Stomach smooth muscle (tissue), 2 donors: ENCODE measurements around the gene EIF5.

ENCODE experiments used
- H3K27ac ChIP-seq: one replicate; pipeline ENCODE4 v1.7.0; 2013; ENCODE audit warnings: mild to moderate bottlenecking, low read length, inconsistent platforms
- H3K27me3 ChIP-seq, 2 donors: one replicate each; pipeline ENCODE4 v1.7.0; 2013; ENCODE audit warnings: low read length in 2 of 2; ENCODE audit not compliant: insufficient read depth in 2 of 2, control insufficient read depth in 1 of 2
- H3K36me3 ChIP-seq, 2 donors: one replicate each; pipeline ENCODE4 v1.7.0; 2013; ENCODE audit warnings: low read length in 2 of 2; ENCODE audit not compliant: control insufficient read depth in 2 of 2, insufficient read depth in 2 of 2
- H3K4me1 ChIP-seq: one replicate; pipeline ENCODE4 v1.7.0; 2013; ENCODE audit warnings: low read length; ENCODE audit not compliant: control insufficient read depth, insufficient read depth
- H3K4me3 ChIP-seq, 2 donors: one replicate each; pipeline ENCODE4 v1.7.0; 2013; ENCODE audit warnings: low read length in 2 of 2
- H3K9ac ChIP-seq, 2 donors: one replicate each; pipeline ENCODE4 v1.7.0; 2013; ENCODE audit warnings: low read length in 2 of 2, mild to moderate bottlenecking in 1 of 2
- H3K9me3 ChIP-seq, 2 donors: one replicate each; pipeline ENCODE4 v1.7.0; 2013; ENCODE audit warnings: low read length in 2 of 2; ENCODE audit not compliant: control insufficient read depth in 2 of 2
- donor health status: healthy.
- donor health status: Pancreatic carcinoma.

Gene EIF5

DNA sequence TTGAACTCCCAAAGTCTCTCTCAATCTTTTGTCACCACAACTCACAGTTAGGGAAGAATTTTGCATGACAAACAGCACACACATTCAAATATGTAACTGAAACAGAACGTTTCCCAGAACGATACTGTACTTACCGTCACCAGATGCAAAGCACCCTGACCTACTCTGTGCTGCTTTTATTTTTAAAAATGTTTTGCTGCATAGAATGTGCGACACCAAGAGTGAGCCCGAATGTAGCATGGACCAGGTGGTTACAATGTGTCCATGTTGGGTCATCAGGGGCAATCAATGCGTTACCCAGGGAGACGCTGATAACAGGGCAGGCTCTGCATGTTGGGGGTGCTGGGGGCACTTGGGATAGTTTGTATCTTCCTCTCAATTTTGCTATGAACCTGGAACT is 14.6 kb upstream of the EIF5 start:
- no peak overlapping the region for H3K27ac ChIP-seq
- no peak overlapping the region for H3K4me3 ChIP-seq
- H3K9me3 ChIP-seq, result no peaks in the 10 kb centered on the region
- no peaks in the 10 kb centered on the region for H3K4me1 ChIP-seq
- H3K36me3 ChIP-seq, result no peaks in the 10 kb centered on the region
- peaks cover 2 to 4% of the 10 kb centered on the region in 2 donors for H3K27me3 ChIP-seq
- H3K9ac ChIP-seq, result no peak overlapping the region

GRCh38 chr14:103326078-103326477 is 8.0 kb upstream of the EIF5 start:
- H3K9ac ChIP-seq, result no peak overlapping the region
- no peaks in the 10 kb centered on the region for H3K36me3 ChIP-seq
- H3K4me3 ChIP-seq, result no peak overlapping the region
- H3K27ac ChIP-seq, result no peak overlapping the region
- H3K4me1 ChIP-seq, result no peaks in the 10 kb centered on the region
- H3K27me3 ChIP-seq, result no peaks in the 10 kb centered on the region
- H3K9me3 ChIP-seq, result no peaks in the 10 kb centered on the region

- Histone ChIP-seq H3K27me3 (no peaks in the 10 kb centered on the region), H3K9ac (no peak overlapping the region), H3K36me3 (no peaks in the 10 kb centered on the region), H3K4me3 (no peak overlapping the region), H3K4me1 (no peaks in the 10 kb centered on the region), H3K9me3 (no peaks in the 10 kb centered on the region), H3K27ac (no peak overlapping the region)
Observed at GRCh38 chr14:103328941-103329340, 5.1 kb upstream of the EIF5 start.

DNA sequence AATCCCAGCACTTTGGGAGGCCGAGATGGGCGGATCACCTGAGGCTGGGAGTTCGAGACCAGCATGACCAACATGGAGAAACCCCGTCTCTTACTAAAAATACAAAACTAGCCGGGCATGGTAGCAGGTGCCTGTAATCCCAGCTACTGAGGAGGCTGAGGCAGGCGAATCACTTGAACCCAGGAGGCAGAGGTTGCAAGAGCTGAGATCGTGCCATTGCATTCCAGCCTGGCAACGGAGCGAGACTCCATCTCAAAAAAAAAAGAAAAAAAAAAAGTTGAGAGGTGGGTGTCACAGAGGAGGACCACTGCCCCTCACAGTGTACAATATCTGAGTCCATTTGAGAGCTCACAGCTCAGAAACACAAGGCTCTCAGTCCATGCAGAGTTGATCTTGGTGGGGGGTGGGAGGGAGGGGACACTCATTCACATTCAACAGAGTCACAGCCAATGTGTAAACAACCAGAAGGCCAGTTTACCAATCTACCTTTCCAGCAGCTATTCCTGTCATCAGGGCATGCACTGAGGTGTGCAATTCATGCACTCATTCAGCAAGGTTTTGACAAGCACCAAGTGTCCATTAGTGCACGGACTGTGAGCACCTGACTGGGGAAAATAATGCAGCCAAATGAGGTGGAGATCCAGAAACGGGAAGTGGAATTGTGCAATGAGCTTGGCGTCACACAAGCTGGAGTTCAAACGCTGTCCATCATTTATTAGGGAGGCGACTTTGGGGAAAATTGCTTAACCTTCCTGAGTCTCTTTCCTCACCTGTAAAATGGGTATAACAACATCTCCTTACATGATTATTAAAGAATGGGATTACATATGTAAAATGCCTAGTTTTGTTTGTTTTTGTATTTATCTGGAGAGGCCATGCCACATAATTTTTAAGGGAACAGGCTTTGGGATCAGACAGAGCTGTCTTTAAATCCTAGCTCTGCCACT is 4.4 kb upstream of the EIF5 start:
- no peak overlapping the region for H3K27ac ChIP-seq
- H3K4me3 ChIP-seq, result no peak overlapping the region
- H3K4me1 ChIP-seq, result no peaks in the 10 kb centered on the region
- no peak overlapping the region for H3K9ac ChIP-seq
- H3K9me3 ChIP-seq, result no peaks in the 10 kb centered on the region
- no peaks in the 10 kb centered on the region for H3K36me3 ChIP-seq
- no peaks in the 10 kb centered on the region for H3K27me3 ChIP-seq

- Histone ChIP-seq H3K36me3 (peaks cover 0 to 3% of the 10 kb centered on the region in 2 donors), H3K9ac (no peak overlapping the region), H3K9me3 (no peaks in the 10 kb centered on the region), H3K27ac (no peak overlapping the region), H3K4me1 (peaks cover 4% of the 10 kb centered on the region), H3K4me3 (no peak overlapping the region), H3K27me3 (no peaks in the 10 kb centered on the region)
Observed at GRCh38 chr14:103330536-103330935, 3.5 kb upstream of the EIF5 start.

- no peak overlapping the region for H3K4me3 ChIP-seq
- peak overlapping the region; percentile 99 for H3K27ac ChIP-seq
- H3K4me1 ChIP-seq, result peaks cover 11% of the 10 kb centered on the region
- no peak overlapping the region for H3K9ac ChIP-seq
- no peaks in the 10 kb centered on the region for H3K9me3 ChIP-seq
- H3K27me3 ChIP-seq, result no peaks in the 10 kb centered on the region
- H3K36me3 ChIP-seq, result peaks cover 18 to 21% of the 10 kb centered on the region in 2 donors
Observed at GRCh38 chr14:103332143-103332919, 1.7 kb upstream of the EIF5 start.

- H3K4me1 ChIP-seq, result peaks cover 11% of the 10 kb centered on the region
- peak overlapping the region; percentile 91 to 96 for H3K4me3 ChIP-seq
- H3K9me3 ChIP-seq, result no peaks in the 10 kb centered on the region
- peaks cover 44 to 47% of the 10 kb centered on the region in 2 donors for H3K36me3 ChIP-seq
- peak overlapping the region; percentile 99 for H3K27ac ChIP-seq
- H3K9ac ChIP-seq, result peak overlapping the region; percentile 96 to 98
- H3K27me3 ChIP-seq, result no peaks in the 10 kb centered on the region
Observed at GRCh38 chr14:103334644-103335622, 896 bp downstream of the EIF5 start.

- peaks cover 55 to 59% of the 10 kb centered on the region in 2 donors for H3K36me3 ChIP-seq
- peak overlapping the region in 1 of 2 donors; percentile 79 for H3K9ac ChIP-seq
- peak overlapping the region in 1 of 2 donors; percentile 96 for H3K4me3 ChIP-seq
- no peak overlapping the region for H3K27ac ChIP-seq
- H3K9me3 ChIP-seq, result no peaks in the 10 kb centered on the region
- H3K4me1 ChIP-seq, result peaks cover 11% of the 10 kb centered on the region
- H3K27me3 ChIP-seq, result no peaks in the 10 kb centered on the region
Observed at GRCh38 chr14:103336191-103336590, 2.2 kb downstream of the EIF5 start.

- H3K27ac ChIP-seq, result no peak overlapping the region
- H3K9ac ChIP-seq, result no peak overlapping the region
- peaks cover 64 to 74% of the 10 kb centered on the region in 2 donors for H3K36me3 ChIP-seq
- H3K27me3 ChIP-seq, result no peaks in the 10 kb centered on the region
- peaks cover 11% of the 10 kb centered on the region for H3K4me1 ChIP-seq
- H3K9me3 ChIP-seq, result no peaks in the 10 kb centered on the region
- H3K4me3 ChIP-seq, result no peak overlapping the region
Observed at GRCh38 chr14:103337794-103338193, 3.8 kb downstream of the EIF5 start.

GRCh38 chr14:103339561-103339960 is 5.5 kb downstream of the EIF5 start:
- H3K9ac ChIP-seq, result no peak overlapping the region
- H3K4me3 ChIP-seq, result no peak overlapping the region
- H3K36me3 ChIP-seq, result peaks cover 77 to 90% of the 10 kb centered on the region in 2 donors
- no peak overlapping the region for H3K27ac ChIP-seq
- peaks cover 11% of the 10 kb centered on the region for H3K4me1 ChIP-seq
- H3K27me3 ChIP-seq, result no peaks in the 10 kb centered on the region
- H3K9me3 ChIP-seq, result no peaks in the 10 kb centered on the region
